Peyer's patch (tissue), 4 donors: ENCODE data around the gene PHC3. TPM values are rescaled to one million over a fixed set of nuclear protein-coding genes. Genes with fewer than 3 reads are reported as not detected.

Experiments used
- DNase-seq, 3 donors: peaks; one replicate each; pipeline ENCODE4 v3.0.0-alpha.2; 2017 to 2019
- H3K27ac ChIP-seq, 4 donors: fragments of 200-600 bp; sonication (generic); one replicate each; pipeline ENCODE4 v1.5.1; 2016 to 2019
- H3K27me3 ChIP-seq, 2 donors: fragments of 200-600 bp; sonication (generic); one replicate each; pipeline ENCODE4 v1.5.1; 2019
- H3K36me3 ChIP-seq, 3 donors: fragments of 200-600 bp; sonication (generic); one replicate each; pipeline ENCODE4 v1.5.1; 2016 to 2019
- H3K4me1 ChIP-seq, 4 donors: fragments of 200-600 bp; sonication (generic); one replicate each; pipeline ENCODE4 v1.5.1; 2016 to 2019
- H3K4me3 ChIP-seq, 4 donors: fragments of 200-600 bp; sonication (generic); 1 replicate in 3 of 4; 2 replicates in 1 of 4; pipeline ENCODE4 v1.5.1; 2016 to 2019; ENCODE audit warnings: mild to moderate bottlenecking in 1 of 4
- H3K9me3 ChIP-seq, 4 donors: fragments of 200-600 bp; sonication (generic); one replicate each; pipeline ENCODE4 v1.5.1; 2016 to 2019; ENCODE audit warnings: mild to moderate bottlenecking in 1 of 4
- CTCF ChIP-seq, 6 experiments: fragments of 450-650 bp in 4 of 6; fragments of 200-600 bp in 2 of 6; sonication (generic) in 1 of 6; IDR thresholded peaks; one replicate each; pipeline ENCODE4 v1.5.1; 2017 to 2019; ENCODE audit warnings: antibody characterized with exemption in 6 of 6, mild to moderate bottlenecking in 3 of 6, moderate library complexity in 1 of 6
- POLR2A ChIP-seq, 2 donors: fragments of 450-650 bp; IDR thresholded peaks; one replicate each; pipeline ENCODE4 v1.5.1; 2017; ENCODE audit warnings: antibody characterized with exemption in 2 of 2, mild to moderate bottlenecking in 2 of 2, moderate library complexity in 2 of 2
- total RNA-seq, 4 donors: library from RNA; depleted of rRNA; stranded (reverse); fragments of >200 nt; gene quantifications; one replicate each; pipeline ENCODE4 v1.1.0, GENCODE V29; 2016

The PHC3 gene
- total RNA-seq, 4 donors from 2014 or later: 52.4 to 234 (median 83.2) TPM

GRCh38 chr3:170178651-170179050 lies 2.9 kb downstream of the PHC3 start:
- H3K27ac ChIP-seq: no peak overlapping the region
- no peak overlapping the region for H3K4me3 ChIP-seq
- DNase-seq: peak in 2 of 3 donors; percentile 71 to 82
- no peaks in the 10 kb centered on the region for H3K9me3 ChIP-seq
- H3K36me3 ChIP-seq: peaks cover 0 to 42% (median 0%) of the 10 kb centered on the region in 3 donors
- H3K27me3 ChIP-seq: no peaks in the 10 kb centered on the region
- H3K4me1 ChIP-seq: peaks cover 0 to 33% (median 6%) of the 10 kb centered on the region in 4 donors
- no peak for TF ChIP-seq POLR2A (IDR thresholded peaks at IDR 0.05)
- no peak for TF ChIP-seq CTCF (IDR thresholded peaks at IDR 0.05)

GRCh38 chr3:170171563-170171962 lies 10.0 kb downstream of the PHC3 start:
- no peak for DNase-seq
- H3K9me3 ChIP-seq: no peaks in the 10 kb centered on the region
- peaks cover 0 to 96% (median 0%) of the 10 kb centered on the region in 3 donors for H3K36me3 ChIP-seq
- TF ChIP-seq POLR2A (IDR thresholded peaks at IDR 0.05) (no peak), CTCF (IDR thresholded peaks at IDR 0.05) (no peak)
- no peaks in the 10 kb centered on the region for H3K27me3 ChIP-seq
- H3K27ac ChIP-seq: no peak overlapping the region
- H3K4me3 ChIP-seq: no peak overlapping the region
- peaks cover 0 to 8% (median 0%) of the 10 kb centered on the region in 4 donors for H3K4me1 ChIP-seq

GRCh38 chr3:170164717-170165116 lies 16.8 kb downstream of the PHC3 start:
- DNase-seq: no peak
- H3K27me3 ChIP-seq: no peaks in the 10 kb centered on the region
- TF ChIP-seq CTCF (IDR thresholded peaks at IDR 0.05) (no peak), POLR2A (IDR thresholded peaks at IDR 0.05) (no peak)
- no peaks in the 10 kb centered on the region for H3K9me3 ChIP-seq
- peaks cover 0 to 11% (median 0%) of the 10 kb centered on the region in 4 donors for H3K4me1 ChIP-seq
- H3K4me3 ChIP-seq: no peak overlapping the region
- no peak overlapping the region for H3K27ac ChIP-seq
- H3K36me3 ChIP-seq: peaks cover 0 to 51% (median 0%) of the 10 kb centered on the region in 3 donors

GRCh38 chr3:170163956-170164645 lies 17.4 kb downstream of the PHC3 start:
- TF ChIP-seq CTCF (IDR thresholded peaks at IDR 0.05): no peak
- no peak for TF ChIP-seq POLR2A (IDR thresholded peaks at IDR 0.05)
- Histone ChIP-seq H3K4me1 (peaks cover 0 to 11% (median 0%) of the 10 kb centered on the region in 4 donors), H3K4me3 (no peak overlapping the region), H3K36me3 (peaks cover 0 to 45% (median 0%) of the 10 kb centered on the region in 3 donors), H3K27ac (no peak overlapping the region), H3K27me3 (no peaks in the 10 kb centered on the region), H3K9me3 (no peaks in the 10 kb centered on the region)
- DNase-seq: no peak

- H3K9me3 ChIP-seq: no peaks in the 10 kb centered on the region
- DNase-seq: no peak
- H3K27ac ChIP-seq: no peak overlapping the region
- H3K36me3 ChIP-seq: peaks cover 0 to 35% (median 0%) of the 10 kb centered on the region in 3 donors
- TF ChIP-seq POLR2A (IDR thresholded peaks at IDR 0.05) (no peak), CTCF (IDR thresholded peaks at IDR 0.05) (no peak)
- peaks cover 0 to 11% (median 0%) of the 10 kb centered on the region in 4 donors for H3K4me1 ChIP-seq
- no peaks in the 10 kb centered on the region for H3K27me3 ChIP-seq
- H3K4me3 ChIP-seq: no peak overlapping the region
Observed at GRCh38 chr3:170162630-170163029, 18.9 kb downstream of the PHC3 start.
